Activated CD4-positive, alpha-beta memory T cell treated with anti-CD3 and anti-CD28 coated beads, Interleukin-2, amount 10 ng/mL, durations not matched to agents 7 days and 5 days (primary cell): ENCODE measurements around the gene C2orf72. TPM values are rescaled to one million over a fixed set of nuclear protein-coding genes. Genes with fewer than 3 reads are reported as not detected.

Experiments
- CTCF ChIA-PET: fragments of 350-600 bp; sonication (Branson Sonifier 250); formaldehyde crosslinking; loops from one replicate; lab custom pipeline; 2021; ENCODE audit warnings: antibody characterized with exemption, inconsistent platforms; lab: Charles Lee
- POLR2A ChIA-PET: fragments of 350-600 bp; sonication (Branson Sonifier 250); formaldehyde crosslinking; loops from one replicate; lab custom pipeline; 2021; ENCODE audit warnings: antibody characterized with exemption; lab: Charles Lee
- DNase-seq: peaks from one replicate; pipeline ENCODE4 v3.0.0-alpha.2; 2020
- H3K27ac Mint-ChIP-seq: one replicate; pipeline ENCODE4 v1.8.0; 2021; ENCODE audit warnings: mild to moderate bottlenecking, mixed read lengths
- H3K27me3 Mint-ChIP-seq: one replicate; pipeline ENCODE4 v1.8.0; 2021; ENCODE audit warnings: mixed read lengths
- H3K36me3 Mint-ChIP-seq: one replicate; pipeline ENCODE4 v1.8.0; 2021; ENCODE audit warnings: low read depth, mixed read lengths
- H3K4me1 Mint-ChIP-seq: one replicate; pipeline ENCODE4 v1.8.0; 2021; ENCODE audit warnings: mixed read lengths
- H3K4me3 Mint-ChIP-seq: one replicate; pipeline ENCODE4 v1.8.0; 2021; ENCODE audit warnings: mild to moderate bottlenecking, mixed read lengths
- H3K9me3 Mint-ChIP-seq: one replicate; pipeline ENCODE4 v1.8.0; 2021; ENCODE audit warnings: mixed read lengths
- total RNA-seq, 2 experiments: library from RNA; stranded (reverse); gene quantifications; one replicate each; pipeline ENCODE4 v1.2.3, GENCODE V29; 2021

The C2orf72 gene
- total RNA-seq: under 1 TPM; 0.35 to 0.98 TPM

DNA sequence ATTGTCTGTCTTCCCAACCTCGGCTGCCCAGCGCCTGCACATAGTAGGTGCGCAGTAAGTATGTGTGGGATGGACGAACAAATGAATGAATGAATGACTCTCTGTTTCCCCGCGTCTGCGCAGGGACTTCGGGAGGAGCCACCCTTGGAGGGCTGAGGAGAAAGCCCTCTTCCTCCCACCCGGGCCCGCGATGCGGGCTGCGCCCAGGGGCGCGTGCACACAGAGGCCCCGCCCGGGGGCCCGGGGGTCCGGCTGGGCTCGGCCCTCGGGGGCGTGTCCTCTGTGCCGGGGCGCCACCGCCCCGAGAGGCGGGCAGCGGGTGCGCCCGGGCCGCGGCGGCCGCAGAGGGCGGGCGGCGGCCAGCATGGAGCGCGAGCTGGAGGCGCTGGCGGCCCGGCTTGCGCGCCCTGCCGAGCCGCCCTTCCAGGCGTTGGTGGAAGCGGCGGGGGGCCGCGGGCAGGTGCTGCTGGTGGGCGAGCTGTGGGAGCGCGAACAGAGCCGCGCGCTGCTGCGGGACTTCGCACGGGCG is at the start of gene C2orf72:
C2orf72 (plus strand) TSS at position 322 of the 529 bp plus-strand sequence; CDS start at position 365, 43 bp downstream.
- Mint-ChIP-seq H3K9me3 (no peaks in the 10 kb centered on the region), H3K36me3 (no peaks in the 10 kb centered on the region), H3K4me1 (peaks cover 6% of the 10 kb centered on the region), H3K27me3 (peaks cover 79% of the 10 kb centered on the region), H3K4me3 (peak within 1 kb of the TSS; percentile 8), H3K27ac (no peak within 1 kb of the TSS)
- no peak for DNase-seq
- ChIA-PET POLR2A (interaction anchor here (1.0 kb wide), 1 partner anchor 11 kb away, joined by 3 read pairs; no protein-coding TSS in a partner anchor), CTCF (no interaction called here)

DNA sequence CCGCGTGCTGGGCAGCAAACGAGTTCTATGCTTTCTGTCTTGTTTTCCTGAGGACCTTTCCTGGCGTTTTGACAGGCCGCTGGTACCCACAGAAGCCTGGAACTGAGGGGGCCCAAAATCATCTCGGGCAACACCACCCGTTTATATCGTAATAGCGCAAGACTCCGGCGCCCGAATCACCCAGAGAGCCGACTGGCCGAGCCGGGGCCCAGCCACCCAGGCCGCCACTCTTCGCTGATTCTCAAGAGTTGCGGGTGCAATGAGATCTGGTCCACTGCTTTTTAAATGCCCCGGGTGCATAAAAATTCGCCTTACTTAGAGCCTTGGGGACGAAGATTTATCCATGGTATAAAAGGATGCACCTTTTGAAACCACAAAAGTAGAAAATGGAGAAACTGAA is 47.6 kb upstream of the C2orf72 start:
- CTCF ChIA-PET: interaction anchor here (1.5 to 10.0 kb wide), 3 partner anchors 62 to 166 kb away, joined by 4 to 230 read pairs (median 51); no protein-coding TSS in a partner anchor
- no peak for DNase-seq
- H3K27ac Mint-ChIP-seq: no peak overlapping the region
- peaks cover 21% of the 10 kb centered on the region for H3K4me1 Mint-ChIP-seq
- POLR2A ChIA-PET: no interaction called here
- peaks cover 44% of the 10 kb centered on the region for H3K27me3 Mint-ChIP-seq
- H3K4me3 Mint-ChIP-seq: no peak overlapping the region
- no peaks in the 10 kb centered on the region for H3K9me3 Mint-ChIP-seq
- H3K36me3 Mint-ChIP-seq: no peaks in the 10 kb centered on the region

DNA sequence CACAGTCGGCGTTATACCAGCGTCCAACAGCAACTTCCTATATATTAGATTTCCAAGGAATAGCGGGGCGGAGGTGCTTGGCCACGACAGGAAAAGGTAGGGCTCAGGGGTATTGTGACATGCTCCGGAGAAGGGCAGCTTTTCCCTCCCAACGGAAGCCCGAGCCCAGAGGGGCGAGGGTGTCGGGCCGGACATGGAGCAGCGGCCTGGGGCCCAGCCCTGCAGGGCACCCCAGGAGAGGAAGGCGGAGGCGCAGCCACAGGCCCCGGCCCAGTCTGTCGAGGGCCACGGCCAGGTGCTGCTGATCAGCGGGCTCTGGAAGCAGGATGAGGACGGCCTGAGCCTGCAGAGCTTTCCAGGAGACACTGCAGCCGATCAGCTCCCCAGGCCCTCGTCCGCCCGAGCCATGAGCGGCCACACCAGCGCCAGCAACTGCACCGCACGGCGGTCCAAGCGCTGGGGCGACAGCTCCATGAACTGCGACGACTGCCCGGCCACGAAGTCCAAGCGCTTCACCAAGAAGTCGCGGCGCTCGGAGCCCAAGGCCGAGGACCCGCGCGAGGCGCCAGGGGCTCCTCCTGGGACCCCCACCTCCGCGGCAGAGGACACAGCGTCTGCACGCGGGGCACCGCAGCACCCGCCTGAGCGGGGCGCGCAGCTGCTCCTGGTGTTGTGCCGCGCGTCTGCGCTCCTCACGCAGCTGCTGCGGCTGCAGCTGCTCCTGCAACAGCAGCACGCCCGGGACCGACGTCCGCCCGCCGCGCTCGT is 47.0 kb upstream of the C2orf72 start:
- no peaks in the 10 kb centered on the region for H3K9me3 Mint-ChIP-seq
- DNase-seq: no peak
- H3K27me3 Mint-ChIP-seq: peaks cover 43% of the 10 kb centered on the region
- no peak overlapping the region for H3K27ac Mint-ChIP-seq
- peaks cover 15% of the 10 kb centered on the region for H3K4me1 Mint-ChIP-seq
- H3K4me3 Mint-ChIP-seq: no peak overlapping the region
- CTCF ChIA-PET: interaction anchor here (1.5 kb wide), 1 partner anchor 63 kb away, joined by 4 read pairs; no protein-coding TSS in a partner anchor
- POLR2A ChIA-PET: no interaction called here
- H3K36me3 Mint-ChIP-seq: no peaks in the 10 kb centered on the region

DNA sequence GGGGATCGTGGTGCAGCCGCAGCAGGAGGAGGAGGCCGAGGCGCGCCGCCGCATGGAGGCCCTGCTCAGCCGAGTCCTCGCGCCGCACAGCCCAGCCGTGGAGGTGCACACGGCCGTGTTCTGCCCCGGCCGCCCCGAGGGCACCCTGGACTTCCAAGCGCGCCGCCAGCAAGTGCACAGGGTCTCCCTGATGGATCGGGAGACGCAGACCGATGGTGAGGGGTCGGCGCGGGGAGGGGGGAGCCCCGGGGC is 46.5 kb upstream of the C2orf72 start:
- Mint-ChIP-seq H3K9me3 (no peaks in the 10 kb centered on the region), H3K4me3 (no peak overlapping the region), H3K4me1 (peaks cover 11% of the 10 kb centered on the region), H3K27me3 (peaks cover 40% of the 10 kb centered on the region), H3K36me3 (no peaks in the 10 kb centered on the region), H3K27ac (no peak overlapping the region)
- DNase-seq: no peak
- ChIA-PET POLR2A (no interaction called here), CTCF (no interaction called here)

DNA sequence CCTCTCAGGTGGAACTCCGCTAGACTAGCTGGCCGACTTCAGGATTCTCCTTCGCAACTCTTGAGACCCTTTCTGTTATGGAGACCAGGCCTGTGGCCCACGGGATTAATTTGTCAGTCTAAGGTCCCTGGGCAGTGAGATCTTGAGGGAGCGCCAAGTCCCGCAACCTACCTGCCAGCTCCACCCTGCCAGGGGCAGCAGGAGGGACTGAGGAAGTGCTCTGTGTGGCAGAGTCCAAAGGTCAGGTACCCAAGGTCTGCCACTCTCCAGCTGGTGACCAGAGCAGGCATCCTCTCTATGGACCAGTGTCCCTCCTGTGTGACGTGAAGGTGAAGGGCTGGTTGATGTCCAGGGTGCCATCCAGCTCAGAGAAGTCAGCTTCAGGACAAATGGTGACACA is 45.7 kb upstream of the C2orf72 start:
- no peak for DNase-seq
- Mint-ChIP-seq H3K27ac (no peak overlapping the region), H3K36me3 (no peaks in the 10 kb centered on the region), H3K9me3 (no peaks in the 10 kb centered on the region), H3K4me3 (no peak overlapping the region), H3K27me3 (peaks cover 45% of the 10 kb centered on the region), H3K4me1 (peaks cover 8% of the 10 kb centered on the region)
- ChIA-PET CTCF (interaction anchor here (0.8 to 1.3 kb wide), 2 partner anchors 61 to 167 kb away, joined by 3 read pairs; no protein-coding TSS in a partner anchor), POLR2A (interaction anchor here (1.2 kb wide), 1 partner anchor 87 kb away, joined by 3 read pairs; no protein-coding TSS in a partner anchor)

DNA sequence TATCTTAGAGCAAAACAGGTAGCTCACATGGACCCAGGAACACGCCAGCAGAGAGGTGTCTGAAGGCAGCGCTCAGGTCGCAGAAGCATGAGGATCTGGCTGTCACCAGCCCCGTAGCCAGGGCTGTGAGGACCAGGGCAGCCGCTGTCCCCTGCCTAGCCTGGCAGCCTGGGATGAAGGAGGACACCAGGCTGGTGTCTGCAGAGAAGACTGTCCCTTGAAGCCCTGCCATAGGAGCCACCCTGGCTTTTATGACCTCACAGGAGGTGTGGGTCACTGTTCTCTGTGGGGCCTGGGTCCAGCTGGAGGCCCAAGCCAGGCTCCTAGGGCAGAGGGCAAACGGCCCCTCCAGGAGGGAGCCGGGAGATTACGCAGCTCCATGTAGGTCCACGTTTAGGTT is 41.5 kb upstream of the C2orf72 start, which contains the start of gene SPATA3:
SPATA3 (plus strand) TSS at position 301 of the 400 bp plus-strand sequence. CDS start 113 bp downstream, outside the sequence.
- POLR2A ChIA-PET: no interaction called here
- Mint-ChIP-seq H3K27me3 (peaks cover 68% of the 10 kb centered on the region), H3K27ac (no peak within 1 kb of the TSS), H3K9me3 (peaks cover 2% of the 10 kb centered on the region), H3K4me3 (no peak within 1 kb of the TSS), H3K4me1 (no peaks in the 10 kb centered on the region), H3K36me3 (no peaks in the 10 kb centered on the region)
- no peak for DNase-seq
- CTCF ChIA-PET: no interaction called here

DNA sequence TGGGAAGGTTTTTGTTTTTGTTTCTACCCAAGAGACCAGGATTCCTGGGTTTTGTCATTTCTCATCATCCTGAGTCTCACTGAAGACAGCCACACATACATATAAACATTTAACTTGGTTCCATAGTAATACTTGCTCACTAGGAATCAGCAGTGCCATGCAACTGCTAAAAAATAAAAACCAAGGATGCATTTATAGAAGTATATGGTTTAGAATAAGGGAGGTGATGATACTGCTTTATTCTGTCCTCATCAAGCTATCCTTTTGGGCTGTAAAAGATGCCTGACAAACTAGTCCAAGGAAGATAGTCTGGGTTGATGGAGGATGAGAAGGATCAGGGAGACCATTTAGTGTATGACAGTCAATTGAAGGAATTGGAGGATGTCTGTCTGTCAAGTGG is 40.7 kb upstream of the C2orf72 start:
- Mint-ChIP-seq H3K4me1 (no peaks in the 10 kb centered on the region), H3K36me3 (no peaks in the 10 kb centered on the region), H3K27ac (no peak overlapping the region), H3K27me3 (peaks cover 71% of the 10 kb centered on the region), H3K4me3 (no peak overlapping the region), H3K9me3 (peaks cover 2% of the 10 kb centered on the region)
- ChIA-PET POLR2A (no interaction called here), CTCF (no interaction called here)
- DNase-seq: no peak

DNA sequence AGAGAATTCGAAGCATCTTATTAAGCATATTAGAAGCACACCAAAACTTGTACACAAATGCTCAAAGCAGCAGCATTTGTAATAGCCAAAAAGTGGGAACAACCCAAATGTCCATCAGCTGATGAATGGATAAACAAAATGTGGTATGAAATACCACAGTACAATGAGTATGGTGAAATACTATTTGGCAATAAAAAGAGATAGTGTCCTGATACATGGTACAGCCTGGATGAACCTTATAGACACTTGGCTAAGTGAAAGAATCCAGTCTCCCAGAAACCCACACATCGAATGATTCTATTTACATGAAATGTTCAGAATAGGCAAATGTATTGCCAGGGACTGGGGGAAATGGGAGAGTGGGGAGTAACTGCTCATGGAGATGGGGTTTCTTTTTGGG is 38.4 kb upstream of the C2orf72 start:
- no peak for DNase-seq
- Mint-ChIP-seq H3K36me3 (no peaks in the 10 kb centered on the region), H3K9me3 (peaks cover 2% of the 10 kb centered on the region), H3K4me1 (no peaks in the 10 kb centered on the region), H3K4me3 (no peak overlapping the region), H3K27me3 (peaks cover 63% of the 10 kb centered on the region), H3K27ac (no peak overlapping the region)
- ChIA-PET CTCF (no interaction called here), POLR2A (no interaction called here)

DNA sequence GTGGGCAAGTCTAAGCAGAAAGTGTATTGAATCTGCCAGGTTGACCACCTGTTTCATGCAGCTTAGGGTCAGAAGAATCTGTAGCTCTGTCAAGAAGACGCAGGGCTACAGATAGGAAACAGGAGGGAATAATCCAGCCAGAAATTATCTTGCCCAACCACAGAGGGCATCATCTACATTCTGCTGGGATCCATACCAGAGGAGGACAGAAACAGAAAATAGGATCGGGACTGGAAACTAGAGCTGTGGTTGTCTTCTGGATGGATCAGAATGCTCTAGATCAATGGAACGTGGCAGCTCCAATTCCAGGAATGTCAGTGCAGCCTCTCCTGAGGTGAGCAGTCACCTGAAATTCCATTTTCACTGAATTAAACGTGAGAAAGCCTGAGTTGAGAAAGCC is 37.8 kb upstream of the C2orf72 start:
- DNase-seq: no peak
- no peak overlapping the region for H3K27ac Mint-ChIP-seq
- H3K4me3 Mint-ChIP-seq: no peak overlapping the region
- POLR2A ChIA-PET: interaction anchor here (0.7 kb wide), 1 partner anchor 57 kb away, joined by 3 read pairs; the partner anchor contains the start of gene PSMD1
- peaks cover 60% of the 10 kb centered on the region for H3K27me3 Mint-ChIP-seq
- H3K4me1 Mint-ChIP-seq: no peaks in the 10 kb centered on the region
- no peaks in the 10 kb centered on the region for H3K36me3 Mint-ChIP-seq
- CTCF ChIA-PET: no interaction called here
- H3K9me3 Mint-ChIP-seq: peaks cover 7% of the 10 kb centered on the region

DNA sequence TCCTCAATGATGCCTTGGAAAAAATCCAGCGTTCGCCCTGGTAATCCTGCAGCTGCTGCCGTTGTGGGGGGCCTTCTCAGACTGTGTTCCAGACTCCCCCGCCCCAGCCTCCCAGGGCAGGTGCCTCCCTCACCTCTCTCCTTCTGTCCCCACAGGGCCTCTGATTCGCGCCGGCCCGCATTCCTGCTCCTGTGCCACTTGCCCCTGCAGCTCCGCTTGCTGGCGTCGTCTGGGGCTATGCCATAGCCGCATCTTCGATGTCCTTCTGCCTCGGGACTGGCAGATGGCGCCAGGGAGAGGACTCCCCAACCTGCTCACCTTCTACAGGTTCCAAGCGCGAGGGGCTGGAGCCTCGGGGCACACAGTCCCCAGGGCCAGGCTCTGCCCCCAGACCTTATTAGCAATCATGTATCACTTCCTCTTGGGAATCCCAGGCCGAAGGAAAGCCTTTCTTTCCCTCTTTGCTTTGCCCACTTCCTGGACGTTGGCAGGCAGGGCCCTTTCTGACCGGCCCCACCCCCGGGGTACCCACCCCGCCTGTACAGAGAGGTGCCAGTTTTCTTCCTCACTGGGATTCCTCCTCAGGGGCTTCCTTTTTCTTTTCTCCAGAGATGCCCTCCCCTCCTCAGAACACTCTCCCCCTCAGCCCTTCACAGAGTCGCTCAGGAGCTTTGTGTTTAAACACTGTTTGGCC is 37.0 kb upstream of the C2orf72 start:
- Mint-ChIP-seq H3K4me1 (no peaks in the 10 kb centered on the region), H3K27me3 (peaks cover 60% of the 10 kb centered on the region), H3K9me3 (peaks cover 14% of the 10 kb centered on the region), H3K36me3 (peaks cover 4% of the 10 kb centered on the region), H3K27ac (no peak overlapping the region), H3K4me3 (no peak overlapping the region)
- ChIA-PET CTCF (no interaction called here), POLR2A (no interaction called here)
- DNase-seq: no peak

DNA sequence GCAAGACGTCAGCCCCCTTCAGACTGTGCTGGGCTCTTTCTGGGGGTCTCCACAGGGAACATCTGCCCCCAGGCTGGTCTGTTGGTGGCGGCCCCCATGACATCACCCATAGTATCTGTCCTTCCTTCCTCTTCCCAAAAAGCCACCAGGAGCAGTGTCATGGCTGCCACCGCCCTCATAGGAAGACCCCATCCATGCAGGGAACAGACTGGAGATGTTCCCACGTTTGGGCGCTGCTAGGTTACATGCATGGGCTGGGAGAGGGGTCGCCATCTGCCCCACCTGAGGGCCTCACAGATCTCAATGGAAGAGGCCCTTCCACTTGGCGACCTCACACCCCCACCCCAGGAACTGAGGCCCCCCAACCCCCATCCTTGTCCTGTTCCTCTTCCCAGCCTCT is 36.3 kb upstream of the C2orf72 start:
- H3K4me3 Mint-ChIP-seq: no peak overlapping the region
- no peak overlapping the region for H3K27ac Mint-ChIP-seq
- H3K27me3 Mint-ChIP-seq: peaks cover 58% of the 10 kb centered on the region

DNA sequence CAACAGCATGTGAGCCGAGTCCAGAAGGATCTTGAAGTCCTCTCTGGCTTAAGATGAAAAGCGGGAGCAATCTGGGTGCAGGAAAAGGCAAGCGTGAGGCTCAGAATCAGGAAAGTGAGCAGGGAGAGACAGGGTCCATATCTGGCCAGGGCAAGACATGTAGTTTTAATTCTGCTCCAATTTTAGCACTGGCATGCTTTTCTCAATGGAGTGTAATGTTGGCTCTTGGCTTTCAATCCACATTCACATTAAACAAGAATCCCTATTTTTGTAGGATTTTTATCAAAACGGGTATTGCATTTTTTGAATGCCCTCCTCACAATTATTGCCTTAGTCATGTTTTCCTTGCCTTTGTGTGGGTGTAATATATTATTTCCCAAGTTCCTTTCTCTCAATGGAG is 35.4 kb upstream of the C2orf72 start:
- ChIA-PET CTCF (interaction anchor here (1.3 kb wide), 1 partner anchor 51 kb away, joined by 3 read pairs; no protein-coding TSS in a partner anchor), POLR2A (interaction anchor here (0.9 kb wide), 1 partner anchor 55 kb away, joined by 3 read pairs; the partner anchor contains the start of gene PSMD1)
- DNase-seq: no peak
- H3K27me3 Mint-ChIP-seq: peaks cover 50% of the 10 kb centered on the region
- H3K4me3 Mint-ChIP-seq: no peak overlapping the region
- no peaks in the 10 kb centered on the region for H3K4me1 Mint-ChIP-seq
- no peak overlapping the region for H3K27ac Mint-ChIP-seq
- peaks cover 7% of the 10 kb centered on the region for H3K36me3 Mint-ChIP-seq
- peaks cover 17% of the 10 kb centered on the region for H3K9me3 Mint-ChIP-seq

More for the DNA sequence above, 36.3 kb upstream of the C2orf72 start:
- ChIA-PET POLR2A (interaction anchor here (0.9 kb wide), 1 partner anchor 56 kb away, joined by 3 read pairs; the partner anchor contains the start of gene PSMD1), CTCF (no interaction called here)
- DNase-seq: no peak
- Mint-ChIP-seq H3K36me3 (peaks cover 7% of the 10 kb centered on the region), H3K4me1 (no peaks in the 10 kb centered on the region), H3K9me3 (peaks cover 17% of the 10 kb centered on the region)

DNA sequence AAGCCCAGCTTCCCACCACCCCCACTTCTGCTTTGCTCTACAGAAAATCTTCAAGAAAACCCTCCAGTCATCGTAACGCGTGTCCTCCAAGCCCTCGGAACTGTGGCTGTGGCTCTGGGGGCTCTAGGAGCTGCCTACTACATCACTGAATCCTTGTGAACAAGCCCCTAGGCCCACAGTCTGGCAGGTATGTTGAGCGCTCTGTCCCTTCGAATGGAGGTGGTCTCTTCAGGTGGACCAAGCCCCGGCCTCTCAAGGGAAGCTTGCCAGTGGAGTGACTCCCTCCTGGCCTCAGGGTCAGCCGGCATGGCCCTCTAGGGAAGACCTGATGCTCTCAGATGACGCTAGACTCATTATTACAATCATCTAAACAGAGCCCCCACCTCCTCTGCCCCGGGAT is 34.7 kb upstream of the C2orf72 start:
- no peak overlapping the region for H3K4me3 Mint-ChIP-seq
- H3K36me3 Mint-ChIP-seq: peaks cover 7% of the 10 kb centered on the region
- no peak overlapping the region for H3K27ac Mint-ChIP-seq
- POLR2A ChIA-PET: no interaction called here
- H3K27me3 Mint-ChIP-seq: peaks cover 45% of the 10 kb centered on the region
- CTCF ChIA-PET: interaction anchor here (1.3 kb wide), 1 partner anchor 50 kb away, joined by 3 read pairs; no protein-coding TSS in a partner anchor
- DNase-seq: no peak
- H3K9me3 Mint-ChIP-seq: peaks cover 15% of the 10 kb centered on the region
- no peaks in the 10 kb centered on the region for H3K4me1 Mint-ChIP-seq
